GM12872 (cell line): Measurements from ENCODE around the gene APPBP2.

Source experiments
- TF ChIP-seq, protein P1 (sequence below): IDR thresholded peaks from 3 replicates; pipeline ENCODE4 v1.5.1; 2011; ENCODE audit warnings: low read depth, mild to moderate bottlenecking, low read length, moderate library complexity; ENCODE audit not compliant: insufficient read depth

The APPBP2 gene

DNA sequence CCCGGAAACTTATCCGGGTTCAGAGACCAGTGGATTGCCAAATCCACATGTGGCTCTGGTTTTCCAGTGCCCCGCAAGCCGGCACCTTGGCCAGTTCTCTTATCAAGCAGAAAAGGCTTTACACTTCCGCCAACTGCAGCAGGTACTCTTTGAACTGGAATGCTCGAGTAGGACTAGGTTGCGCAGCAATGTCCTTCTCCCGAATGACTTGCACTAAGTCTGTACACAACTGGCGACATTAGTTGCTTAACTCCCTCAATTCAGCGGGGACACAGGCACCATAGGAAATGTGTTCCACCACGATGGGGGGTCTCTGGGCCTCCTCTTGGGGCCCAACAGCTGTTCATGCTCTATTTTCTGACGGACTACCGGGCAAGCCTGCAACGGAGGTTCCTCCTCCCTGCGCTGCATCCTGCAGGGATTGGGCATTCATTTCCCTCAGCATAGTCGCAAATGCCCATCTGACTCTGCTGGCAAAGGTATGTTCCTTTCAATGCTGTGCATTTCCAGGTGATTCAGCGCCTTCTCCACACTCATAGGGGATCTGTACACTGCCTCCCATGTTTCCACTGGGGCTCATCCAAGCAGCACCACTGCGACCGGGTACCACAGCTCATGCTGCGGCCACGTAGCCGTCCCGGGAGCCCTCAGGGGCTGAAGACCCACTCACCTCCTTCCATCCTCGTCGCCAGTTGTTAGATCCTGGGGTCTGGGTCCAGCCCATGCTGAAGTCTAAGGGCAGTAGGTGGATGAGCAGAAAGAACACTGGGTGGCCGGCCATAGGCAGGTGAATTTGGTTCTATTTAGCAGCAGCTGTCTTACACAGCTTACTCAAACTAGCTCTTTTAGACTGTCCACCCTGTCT is 34.2 kb upstream of the APPBP2 start:
- TF ChIP-seq, protein P1, sequence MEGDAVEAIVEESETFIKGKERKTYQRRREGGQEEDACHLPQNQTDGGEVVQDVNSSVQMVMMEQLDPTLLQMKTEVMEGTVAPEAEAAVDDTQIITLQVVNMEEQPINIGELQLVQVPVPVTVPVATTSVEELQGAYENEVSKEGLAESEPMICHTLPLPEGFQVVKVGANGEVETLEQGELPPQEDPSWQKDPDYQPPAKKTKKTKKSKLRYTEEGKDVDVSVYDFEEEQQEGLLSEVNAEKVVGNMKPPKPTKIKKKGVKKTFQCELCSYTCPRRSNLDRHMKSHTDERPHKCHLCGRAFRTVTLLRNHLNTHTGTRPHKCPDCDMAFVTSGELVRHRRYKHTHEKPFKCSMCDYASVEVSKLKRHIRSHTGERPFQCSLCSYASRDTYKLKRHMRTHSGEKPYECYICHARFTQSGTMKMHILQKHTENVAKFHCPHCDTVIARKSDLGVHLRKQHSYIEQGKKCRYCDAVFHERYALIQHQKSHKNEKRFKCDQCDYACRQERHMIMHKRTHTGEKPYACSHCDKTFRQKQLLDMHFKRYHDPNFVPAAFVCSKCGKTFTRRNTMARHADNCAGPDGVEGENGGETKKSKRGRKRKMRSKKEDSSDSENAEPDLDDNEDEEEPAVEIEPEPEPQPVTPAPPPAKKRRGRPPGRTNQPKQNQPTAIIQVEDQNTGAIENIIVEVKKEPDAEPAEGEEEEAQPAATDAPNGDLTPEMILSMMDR = no peak

DNA sequence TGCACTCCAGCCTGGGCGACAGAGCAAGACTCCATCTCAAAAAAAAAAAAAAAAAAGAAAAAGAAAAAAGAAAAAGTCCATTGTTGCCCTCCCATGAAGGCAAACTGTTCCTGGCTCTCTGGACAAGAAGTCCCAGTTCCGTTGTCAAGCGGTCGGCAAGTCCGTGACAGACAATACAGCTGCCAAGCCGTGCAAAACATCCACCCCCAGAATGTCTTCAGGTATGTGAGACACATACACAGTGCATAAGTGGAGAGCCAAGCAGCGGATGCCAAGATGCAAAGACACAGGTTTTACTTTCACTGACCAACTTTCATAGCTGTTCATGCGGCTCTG is 33.6 kb upstream of the APPBP2 start:
- TF ChIP-seq, protein P1 = no peak

DNA sequence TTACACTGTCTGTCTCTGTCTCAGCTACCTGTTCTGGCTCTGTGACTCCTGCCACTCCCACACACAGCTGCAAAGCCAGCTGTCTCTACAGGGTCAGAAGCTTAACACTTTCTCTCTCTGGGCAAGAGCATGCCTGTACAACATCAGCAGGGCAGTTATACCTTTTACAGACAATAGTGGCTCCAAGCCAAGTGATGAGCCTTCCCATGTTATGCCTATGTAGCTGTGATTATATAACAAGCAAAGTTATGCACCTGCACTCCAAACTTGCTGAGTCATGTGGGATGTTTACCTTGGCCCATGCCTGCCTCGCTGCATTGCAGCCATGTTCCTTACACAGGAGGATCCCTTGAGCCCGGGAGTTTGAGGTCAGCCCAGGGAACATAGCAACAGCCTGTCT is 31.8 kb upstream of the APPBP2 start:
- TF ChIP-seq, protein P1 = no peak

DNA sequence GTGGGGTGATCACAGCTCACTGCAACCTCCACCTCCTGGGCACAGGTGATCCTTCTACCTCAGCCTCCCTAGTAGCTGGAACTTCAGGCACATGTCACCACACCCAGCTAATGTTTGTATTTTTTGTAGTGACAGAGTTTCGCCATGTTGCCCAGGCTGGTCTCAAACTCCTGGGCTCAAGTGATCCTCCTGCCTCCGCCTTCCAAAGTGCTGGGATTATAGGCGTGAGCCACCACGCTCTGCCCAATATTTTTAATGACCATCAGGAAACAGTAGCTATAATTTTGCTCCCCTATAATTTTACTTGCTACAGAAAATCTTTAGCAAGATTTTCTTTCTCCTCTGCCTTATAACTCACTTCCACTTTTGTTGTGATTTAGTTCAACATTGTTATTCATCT is 29.7 kb upstream of the APPBP2 start:
- TF ChIP-seq, protein P1 = no peak

DNA sequence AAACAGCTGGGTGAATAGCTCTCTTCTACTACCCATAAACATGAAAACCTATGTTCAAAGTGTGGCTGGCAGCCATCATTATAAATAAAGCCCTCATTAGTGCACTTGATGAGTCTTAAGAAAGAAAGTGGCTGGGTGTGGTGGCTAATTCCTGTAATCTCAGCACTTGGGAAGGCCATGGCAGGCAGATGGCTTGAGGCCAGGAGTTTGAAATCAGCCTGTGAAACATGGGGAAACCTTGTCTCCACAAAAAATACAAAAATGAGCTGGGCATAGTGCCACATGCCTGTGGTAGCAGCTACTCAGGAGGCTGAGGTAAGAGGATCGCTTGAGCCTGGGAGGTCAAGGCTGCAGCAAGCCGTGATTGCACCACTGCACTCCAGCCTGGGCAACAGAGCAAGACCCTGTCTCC is 28.3 kb upstream of the APPBP2 start:
- TF ChIP-seq, protein P1 = no peak

DNA sequence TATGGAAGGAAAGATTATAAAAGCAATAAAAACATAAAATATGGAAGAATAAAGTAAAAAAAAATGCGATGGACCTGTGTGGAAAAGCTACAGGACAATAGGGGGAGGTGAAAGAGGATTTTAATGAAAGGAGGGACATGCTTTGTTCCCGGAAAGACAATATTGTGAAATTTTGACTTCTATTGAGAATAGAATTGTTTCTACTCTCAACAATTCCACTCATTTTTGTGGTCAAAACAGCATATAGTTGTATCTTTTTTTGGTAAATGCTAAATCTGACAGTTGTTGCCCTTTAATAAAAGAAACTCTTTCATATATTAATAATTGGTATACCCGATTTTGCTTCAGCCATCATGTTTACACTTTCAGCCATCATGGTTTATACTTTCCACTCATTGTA is 22.9 kb upstream of the APPBP2 start:
- TF ChIP-seq, protein P1 = no peak

DNA sequence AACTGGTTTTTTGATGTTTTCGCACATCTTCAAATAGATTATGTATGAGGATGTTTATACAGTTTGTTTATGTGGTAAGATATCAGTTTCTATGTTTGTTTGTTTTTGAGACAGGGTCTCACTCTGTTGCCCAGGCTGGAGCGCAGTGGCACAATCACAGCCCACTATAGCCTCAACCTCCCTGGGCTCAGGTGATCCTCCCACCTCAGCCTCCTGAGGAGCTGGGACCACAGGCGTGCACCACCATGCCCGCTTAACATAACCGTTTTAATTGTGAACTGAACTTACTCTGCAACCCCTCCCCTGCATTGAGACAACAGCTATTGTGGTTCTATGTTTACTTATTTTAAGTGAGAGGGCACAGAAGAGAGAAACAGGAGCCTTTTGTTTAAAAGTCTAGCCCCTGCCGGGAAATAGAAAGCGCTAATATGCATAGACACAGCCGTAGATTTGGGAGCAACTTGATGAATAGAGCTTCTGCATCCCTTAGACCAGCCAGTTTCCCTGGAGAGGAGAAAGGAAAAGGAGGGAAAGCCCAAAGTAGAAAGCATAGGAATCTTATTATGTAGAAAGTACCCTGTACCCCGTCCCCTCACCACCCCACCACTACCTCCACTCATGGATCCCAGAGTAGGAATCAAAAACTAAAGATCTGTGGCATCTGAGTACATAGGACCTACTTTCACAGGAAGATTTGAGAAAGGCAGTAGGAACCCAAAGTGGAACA is 19.6 kb upstream of the APPBP2 start:
- TF ChIP-seq, protein P1 = no peak
